ENCODE results near the gene TMEM185B.
"Not testable (repeated sequence)": the region's sequence is repeated elsewhere in the genome, so short reads cannot be mapped to it uniquely, and the experiment has no call there.

TMEM185B gene

GRCh38 chr2:120208381-120209353 lies 14.5 kb downstream of the TMEM185B start:
- no peak for DNase-seq (ENCODE audit: low spot score)
- FAIRE-seq: no peak

GRCh38 chr2:120206022-120206581 lies 17.1 kb downstream of the TMEM185B start:
- DNase-seq (ENCODE audit: low spot score) (no peak), FAIRE-seq (no peak)

DNA sequence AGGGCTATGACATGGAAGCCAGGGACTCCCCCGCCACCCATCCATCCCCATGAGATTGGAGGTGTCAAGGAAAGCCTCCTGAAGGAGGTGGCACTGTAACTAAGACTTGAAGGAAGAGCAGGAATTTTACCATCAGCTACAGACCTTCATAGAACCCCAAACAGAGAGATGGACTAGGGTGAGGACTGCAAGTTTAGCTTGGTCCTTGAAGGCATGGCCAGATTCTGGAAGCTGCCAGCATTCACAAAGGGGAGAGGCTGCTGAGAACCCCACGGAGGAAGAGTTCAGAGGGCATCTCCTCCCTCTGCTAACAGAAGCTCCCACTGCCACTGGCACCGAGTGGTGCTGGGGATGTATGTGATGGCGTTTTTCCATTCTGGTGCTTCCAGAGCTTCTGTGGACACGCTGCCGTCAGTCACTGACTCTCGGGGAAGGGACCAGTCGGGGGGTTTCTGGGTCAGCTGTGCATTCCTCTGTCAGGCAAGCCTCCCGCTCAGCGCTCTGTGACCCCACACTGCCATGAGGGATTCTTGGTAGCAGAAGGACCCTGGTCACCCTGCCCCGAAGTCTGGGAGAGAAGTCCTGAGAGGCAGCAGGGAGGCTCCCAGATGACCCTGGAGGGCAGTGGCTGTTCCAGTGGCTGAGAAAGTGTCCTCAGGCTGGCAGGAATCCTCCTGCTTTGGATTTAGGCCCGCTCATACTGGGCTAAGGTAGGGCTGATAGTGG lies 18.1 kb downstream of the TMEM185B start:
- FAIRE-seq (no peak), DNase-seq (ENCODE audit: low spot score) (no peak)

DNA sequence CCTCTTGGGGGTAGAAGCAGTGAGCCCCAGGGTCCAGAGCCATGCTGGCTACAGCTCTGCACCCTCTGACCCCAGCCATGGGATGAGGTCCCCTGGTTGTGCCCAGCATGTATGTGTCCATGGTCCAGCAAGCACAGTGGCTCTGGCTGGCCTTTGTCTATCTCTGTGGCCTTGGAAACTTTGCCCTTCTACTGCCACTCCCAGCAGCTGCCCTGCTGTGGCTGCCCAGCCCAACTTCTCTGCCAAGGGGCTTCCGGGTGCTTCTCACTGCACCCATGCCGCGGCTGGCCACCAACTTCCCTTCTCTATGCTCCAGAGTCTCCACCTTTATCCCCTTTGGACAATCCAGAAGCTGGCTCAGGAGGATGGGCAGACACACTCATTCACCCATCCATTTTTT lies 18.8 kb downstream of the TMEM185B start:
- FAIRE-seq (no peak), DNase-seq (ENCODE audit: low spot score) (no peak)

DNA sequence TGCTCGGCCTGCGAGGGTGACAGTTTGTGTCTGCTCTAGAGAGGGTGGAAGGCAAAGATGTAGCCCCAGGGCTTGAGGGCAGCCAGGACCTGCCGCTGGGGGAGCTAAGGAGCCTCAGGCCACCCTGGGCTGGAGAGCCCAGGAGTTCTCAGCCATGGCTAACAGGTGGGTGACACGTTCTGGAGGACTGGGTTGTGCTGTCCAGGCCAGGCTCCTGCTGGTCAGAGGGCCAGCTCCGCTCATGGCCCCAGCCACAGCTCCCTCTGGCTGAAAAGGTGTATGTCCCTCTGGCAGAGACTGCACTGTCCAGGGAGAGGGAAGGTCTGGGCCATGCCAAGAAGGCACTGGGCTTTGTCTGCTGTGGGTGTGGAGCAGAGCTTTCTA lies 19.2 kb downstream of the TMEM185B start:
- FAIRE-seq: no peak
- no peak for DNase-seq (ENCODE audit: low spot score)

GRCh38 chr2:120203251-120204021 lies 19.8 kb downstream of the TMEM185B start:
- FAIRE-seq: no peak
- DNase-seq (ENCODE audit: low spot score): no peak

- not testable (repeated sequence) for DNase-seq (ENCODE audit: low spot score); FAIRE-seq
Observed at GRCh38 chr2:120199817-120200459, 23.3 kb downstream of the TMEM185B start.

GRCh38 chr2:120195553-120195952 lies 27.6 kb downstream of the TMEM185B start:
- DNase-seq (ENCODE audit: low spot score) (no peak), FAIRE-seq (no peak)

GRCh38 chr2:120192280-120192679 lies 30.9 kb downstream of the TMEM185B start:
- no peak for DNase-seq (ENCODE audit: low spot score)
- FAIRE-seq: no peak

DNA sequence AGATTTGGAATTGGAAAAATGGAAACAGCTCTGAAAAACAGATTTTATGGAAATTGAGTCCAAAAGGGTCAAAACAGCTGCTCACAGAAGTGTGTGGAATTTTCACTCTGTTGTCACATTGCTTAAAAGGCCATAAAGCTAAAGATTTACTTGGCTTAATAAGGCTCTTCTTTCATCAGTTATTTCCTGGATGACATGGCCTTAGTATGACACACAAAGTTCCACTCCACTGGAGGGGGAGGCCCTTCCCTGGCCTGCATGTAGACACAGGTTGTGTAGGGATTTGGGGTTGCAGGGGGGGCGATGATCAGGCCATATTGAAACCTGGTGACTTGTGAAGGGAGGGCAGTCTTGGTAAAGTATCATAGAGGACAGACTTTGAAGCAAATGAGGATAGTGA lies 34.0 kb downstream of the TMEM185B start:
- FAIRE-seq: no peak

DNA sequence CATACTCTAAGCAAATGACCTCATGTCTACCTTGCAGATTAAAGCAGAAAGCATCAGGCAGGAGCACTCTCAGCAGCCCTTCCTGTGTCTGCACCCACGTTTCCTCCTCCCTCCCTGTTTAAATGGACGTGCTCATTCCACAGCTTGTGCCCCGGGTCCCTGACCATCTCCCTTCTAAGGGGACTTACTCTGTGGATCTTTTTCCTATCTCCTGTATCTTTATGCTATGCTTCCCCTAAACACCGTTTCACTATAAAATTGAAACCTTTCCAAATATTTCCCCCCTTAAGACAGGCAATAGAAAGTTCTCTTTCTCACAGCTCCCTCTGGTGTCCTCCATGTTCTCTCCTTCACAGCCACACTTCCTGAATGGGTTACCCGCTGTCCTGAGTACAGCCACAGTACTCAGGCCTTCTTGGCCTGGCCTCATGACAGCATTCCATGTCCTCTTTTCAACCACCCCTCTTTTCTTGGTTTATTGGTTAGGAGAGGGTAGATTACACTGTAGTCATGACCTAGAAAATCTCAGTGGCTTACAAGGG lies 41.1 kb downstream of the TMEM185B start:
- DNase-seq (ENCODE audit: low spot score) (no peak), FAIRE-seq (no peak)

More for the DNA sequence above, 34.0 kb downstream of the TMEM185B start:
- DNase-seq (ENCODE audit: low spot score): no peak

GRCh38 chr2:120180066-120180465 lies 43.1 kb downstream of the TMEM185B start:
- FAIRE-seq (no peak), DNase-seq (ENCODE audit: low spot score) (no peak)

GRCh38 chr2:120179396-120179795 lies 43.8 kb downstream of the TMEM185B start:
- no peak for FAIRE-seq
- no peak for DNase-seq (ENCODE audit: low spot score)

DNA sequence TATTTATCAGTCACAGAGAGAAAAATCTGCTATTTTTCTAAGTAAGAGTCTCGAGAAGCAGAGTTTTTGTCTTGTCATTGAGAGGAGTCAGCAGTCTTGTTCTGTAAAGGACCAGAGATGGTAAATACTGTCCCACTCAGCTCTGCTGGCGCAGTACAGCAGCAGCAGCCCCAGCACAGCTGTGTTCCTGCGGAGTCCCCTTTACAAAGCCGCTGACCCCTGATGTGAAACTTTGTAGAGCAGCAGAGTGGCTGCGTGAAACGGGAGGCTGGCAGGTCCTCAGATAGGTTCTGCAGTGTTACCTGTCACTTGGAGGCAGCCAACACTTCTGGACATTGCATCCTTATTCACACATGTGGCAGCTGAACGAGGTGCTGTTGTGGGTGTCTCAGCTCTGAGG lies 45.2 kb downstream of the TMEM185B start:
- no peak for FAIRE-seq
- no peak for DNase-seq (ENCODE audit: low spot score)

- FAIRE-seq (no peak), DNase-seq (ENCODE audit: low spot score) (no peak)
Observed at GRCh38 chr2:120177001-120177621, 46.1 kb downstream of the TMEM185B start.

DNA sequence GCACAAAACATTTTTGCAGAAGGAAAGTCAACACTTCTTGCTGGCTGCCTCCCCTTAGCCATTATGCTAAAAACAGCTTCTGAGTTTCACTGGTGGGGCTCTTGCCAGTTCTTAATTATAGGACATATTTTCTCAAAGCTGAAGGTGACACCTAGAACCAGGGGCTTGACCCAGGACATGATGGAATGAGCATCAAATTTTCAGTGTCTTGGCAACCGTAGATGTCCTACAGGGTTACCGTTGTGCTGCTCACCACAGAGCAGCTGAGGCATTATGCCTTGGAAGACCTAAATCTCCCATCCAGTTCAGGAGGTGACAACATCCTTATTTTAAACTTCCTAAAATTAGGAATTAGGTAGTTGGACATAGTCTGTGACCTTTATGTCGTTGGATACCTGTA lies 46.7 kb downstream of the TMEM185B start:
- DNase-seq (ENCODE audit: low spot score) (no peak), FAIRE-seq (no peak)

DNA sequence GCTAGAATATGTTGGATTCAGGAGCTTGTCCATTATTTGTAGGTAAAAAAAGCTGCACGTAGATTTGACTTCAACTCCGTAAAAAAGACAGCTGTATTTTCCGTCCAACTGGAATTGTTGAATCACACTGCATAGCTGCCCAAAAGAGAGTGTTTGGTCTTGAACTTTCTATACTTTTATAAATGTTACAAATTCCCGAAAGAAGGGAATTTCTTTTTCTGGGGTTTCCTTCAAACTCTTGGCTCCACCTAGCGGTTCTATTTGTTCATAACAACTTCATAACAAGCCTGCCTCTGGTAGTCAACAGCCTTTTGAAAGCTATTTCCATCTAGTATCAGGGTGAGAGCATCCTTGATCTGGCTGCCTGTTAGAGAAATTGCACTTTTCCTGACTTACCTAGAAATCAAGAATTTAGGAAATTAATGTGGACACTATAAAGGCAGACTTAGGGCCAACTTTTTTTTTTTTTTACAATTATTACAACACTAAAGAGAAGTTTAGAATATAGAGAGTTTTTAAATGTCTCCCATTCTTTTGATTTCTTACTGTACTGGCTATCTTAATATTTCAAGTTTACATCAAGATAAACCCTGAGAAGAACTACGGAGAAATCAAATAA lies 48.1 kb downstream of the TMEM185B start:
- DNase-seq (ENCODE audit: low spot score) (peak; percentile 58), FAIRE-seq (peak; percentile 64)

All from RCC 7860 (cell line).